GM23338 (cell line): Measurements from ENCODE around the gene P2RY12. TPM values are rescaled to one million over a fixed set of nuclear protein-coding genes. Genes with fewer than 3 reads are reported as not detected.

Source experiments
- ATAC-seq: fragments of 200-7000 bp; cut with Tn5 transposase; 3 replicates; pipeline ENCODE4 v1.9.1; 2020
- DNase-seq: peaks from one replicate; pipeline ENCODE4 v3.0.0-alpha.2; 2015; ENCODE audit warnings: low spot score
- H2AFZ ChIP-seq: fragments of 200-600 bp; sonication (generic); 2 replicates; pipeline ENCODE4 v1.8.0; 2016; ENCODE audit warnings: antibody characterized with exemption, mild to moderate bottlenecking, moderate library complexity
- H3F3A ChIP-seq: fragments of 200-600 bp; sonication (generic); replicated peaks from 2 replicates; pipeline ENCODE4 v1.8.0; 2017; ENCODE audit warnings: antibody characterized with exemption, mixed run types, low read depth
- H3K27ac ChIP-seq: fragments of 200-600 bp; sonication (generic); 2 replicates; pipeline ENCODE4 v1.6.1; 2016; ENCODE audit warnings: low read depth
- H3K27me3 ChIP-seq: fragments of 200-600 bp; sonication (generic); 2 replicates; pipeline ENCODE4 v1.8.0; 2016; ENCODE audit warnings: mild to moderate bottlenecking, mixed run types, moderate library complexity; ENCODE audit not compliant: insufficient read depth
- H3K36me3 ChIP-seq: fragments of 200-600 bp; sonication (generic); 2 replicates; pipeline ENCODE4 v1.8.0; 2016; ENCODE audit warnings: mild to moderate bottlenecking; ENCODE audit not compliant: insufficient read depth
- H3K4me1 ChIP-seq: fragments of 200-600 bp; sonication (generic); 2 replicates; pipeline ENCODE4 v1.8.0; 2016; ENCODE audit warnings: mild to moderate bottlenecking, moderate library complexity; ENCODE audit not compliant: insufficient read depth
- H3K4me2 ChIP-seq: fragments of 200-600 bp; sonication (generic); 2 replicates; pipeline ENCODE4 v1.7.1; 2017; ENCODE audit warnings: mixed run types
- H3K4me3 ChIP-seq: fragments of 200-600 bp; sonication (generic); 2 replicates; pipeline ENCODE4 v1.6.1; 2016; ENCODE audit warnings: mixed run types
- H3K79me2 ChIP-seq: fragments of 200-600 bp; sonication (generic); replicated peaks from 2 replicates; pipeline ENCODE4 v1.8.0; 2017; ENCODE audit warnings: mild to moderate bottlenecking; ENCODE audit not compliant: insufficient read depth
- H3K9me2 ChIP-seq: fragments of 200-600 bp; sonication (generic); 2 replicates; pipeline ENCODE4 v1.8.0; 2017; ENCODE audit not compliant: insufficient read depth
- H4K20me1 ChIP-seq: fragments of 200-600 bp; sonication (generic); replicated peaks from 2 replicates; pipeline ENCODE4 v1.8.0; 2017; ENCODE audit warnings: mild to moderate bottlenecking; ENCODE audit not compliant: insufficient read depth
- H3K27ac Mint-ChIP-seq: 2 replicates; pipeline ENCODE4 v1.8.0; 2020; ENCODE audit warnings: inconsistent platforms, mild to moderate bottlenecking, moderate library complexity, mixed read lengths
- H3K27me3 Mint-ChIP-seq: 3 replicates; pipeline ENCODE4 v1.8.0; 2022; ENCODE audit warnings: low read depth, mild to moderate bottlenecking, moderate library complexity, mixed read lengths, inconsistent platforms; ENCODE audit not compliant: insufficient read depth, poor library complexity
- H3K36me3 Mint-ChIP-seq: 3 replicates; pipeline ENCODE4 v1.8.0; 2021; ENCODE audit warnings: low read depth, mild to moderate bottlenecking, inconsistent platforms, moderate library complexity, mixed read lengths
- H3K4me1 Mint-ChIP-seq: 3 replicates; pipeline ENCODE4 v1.8.0; 2020; ENCODE audit warnings: mild to moderate bottlenecking, inconsistent platforms, mixed read lengths
- H3K4me3 Mint-ChIP-seq: 3 replicates; pipeline ENCODE4 v1.8.0; 2021; ENCODE audit warnings: moderate library complexity, mild to moderate bottlenecking, inconsistent platforms, mixed read lengths
- H3K9me3 Mint-ChIP-seq: 3 replicates; pipeline ENCODE4 v1.8.0; 2020; ENCODE audit warnings: moderate library complexity, mild to moderate bottlenecking, inconsistent platforms, mixed read lengths
- CREB1 ChIP-seq: fragments of 250-450 bp; sonication (Bioruptor Pico); IDR thresholded peaks from 2 replicates; pipeline ENCODE4 v1.5.0; 2020; ENCODE audit warnings: low read depth, mild to moderate bottlenecking, moderate library complexity
- EZH2 ChIP-seq: fragments of 200-600 bp; sonication (generic); IDR thresholded peaks from one replicate; pipeline ENCODE4 v1.8.0; 2017; ENCODE audit warnings: antibody characterized with exemption, mild to moderate bottlenecking, low read depth; ENCODE audit not compliant: unreplicated experiment
- EZH2phosphoT487 ChIP-seq: fragments of 200-600 bp; sonication (generic); IDR thresholded peaks from one replicate; pipeline ENCODE4 v1.8.1; 2018; ENCODE audit warnings: antibody characterized with exemption; ENCODE audit not compliant: unreplicated experiment
- JUNB ChIP-seq: IDR thresholded peaks from one replicate; pipeline ENCODE4 v1.6.1; 2016; ENCODE audit warnings: antibody characterized with exemption; ENCODE audit not compliant: unreplicated experiment
- NANOG ChIP-seq: IDR thresholded peaks from 2 replicates; pipeline ENCODE4 v1.6.1; 2016; ENCODE audit warnings: antibody characterized with exemption, borderline replicate concordance
- POLR2AphosphoS5 ChIP-seq: IDR thresholded peaks from 2 replicates; pipeline ENCODE4 v1.6.1; 2016; ENCODE audit warnings: antibody characterized with exemption, low read depth
- STAT1 ChIP-seq: IDR thresholded peaks from one replicate; pipeline ENCODE4 v1.6.1; 2016; ENCODE audit warnings: antibody characterized with exemption; ENCODE audit not compliant: unreplicated experiment
- ZNF114 ChIP-seq: fragments of 250-450 bp; sonication (Bioruptor Pico); IDR thresholded peaks from 2 replicates; pipeline ENCODE4 v1.5.0; 2020; ENCODE audit warnings: mild to moderate bottlenecking, moderate library complexity
- ZNF331 ChIP-seq: fragments of 250-450 bp; sonication (Bioruptor Pico); IDR thresholded peaks from 2 replicates; pipeline ENCODE4 v1.5.0; 2020; ENCODE audit warnings: low read depth, mild to moderate bottlenecking, moderate library complexity
- ZNF462 ChIP-seq: fragments of 250-450 bp; sonication (Bioruptor Pico); IDR thresholded peaks from 2 replicates; pipeline ENCODE4 v1.5.0; 2020; ENCODE audit warnings: mild to moderate bottlenecking, moderate library complexity
- polyA plus RNA-seq: library from polyadenylated mRNA; unstranded; fragments of >200 nt; fragmentation: Nextera tagmentation; extraction: Ambion mirVana; gene quantifications from 2 replicates; pipeline ENCODE4 v1.2.1, GENCODE V29; 2016
- total RNA-seq: library from RNA; depleted of rRNA; stranded (reverse); fragments of >200 nt; shearing (Covaris generic); gene quantifications from 2 replicates; pipeline ENCODE4 v1.2.3, GENCODE V29; 2014
- TF ChIP-seq, protein P1 (sequence below), 2 experiments: fragments of 200-600 bp in 1 of 2; sonication (generic) in 1 of 2; conservative IDR thresholded peaks; 2 replicates each; pipeline versions ENCODE4 v1.5.1 to v1.6.1; 2016 to 2017; ENCODE audit warnings: antibody characterized with exemption in 2 of 2, low read depth in 2 of 2, mild to moderate bottlenecking in 2 of 2, moderate library complexity in 1 of 2
- TF ChIP-seq, protein P2 (sequence below): IDR thresholded peaks from one replicate; pipeline ENCODE4 v1.6.1; 2018; ENCODE audit warnings: antibody characterized with exemption; ENCODE audit not compliant: unreplicated experiment

The P2RY12 gene
- total and polyA plus RNA-seq, 2 experiments from 2014 or later, result 1.1 TPM; not detected in 1

DNA sequence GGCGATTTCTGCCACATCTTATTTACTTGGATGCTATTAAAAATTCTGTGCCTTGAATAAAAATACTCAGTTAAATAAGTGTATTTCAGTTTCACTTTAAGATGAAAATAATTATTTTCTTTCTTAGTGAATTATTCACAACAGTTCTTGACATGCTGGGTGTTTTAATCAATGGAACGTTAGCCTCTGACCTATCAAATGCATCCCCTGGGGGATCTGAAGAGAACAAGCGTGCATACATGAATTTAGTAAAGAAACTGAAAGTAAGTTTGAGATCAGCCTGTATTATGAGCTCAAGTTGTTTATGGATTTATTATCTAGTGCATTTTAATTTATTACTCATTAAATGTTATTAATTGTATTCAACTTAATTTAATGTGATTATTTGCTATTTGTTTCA is 597 bp downstream of the P2RY12 start:
- peaks cover 7% of the 10 kb centered on the region; the same call in 1 of the 3 replicates for H3K4me1 Mint-ChIP-seq
- H3K4me3 Mint-ChIP-seq, result no peak overlapping the region
- H3K9me2 ChIP-seq, result no peaks in the 10 kb centered on the region
- H3K27me3 Mint-ChIP-seq, result no peaks in the 10 kb centered on the region
- peaks cover 14% of the 10 kb centered on the region; the same call in 1 of the 2 replicates for H3K36me3 ChIP-seq
- H2AFZ ChIP-seq, result no peak overlapping the region
- no peaks in the 10 kb centered on the region for H3K9me3 Mint-ChIP-seq
- no peak overlapping the region for H3K4me2 ChIP-seq
- no peak overlapping the region for H3K27ac ChIP-seq
- H3K27ac Mint-ChIP-seq, result no peak overlapping the region
- H3K4me3 ChIP-seq, result no peak overlapping the region
- no peaks in the 10 kb centered on the region for H3K79me2 ChIP-seq
- no peaks in the 10 kb centered on the region for H3F3A ChIP-seq
- H3K36me3 Mint-ChIP-seq, result peaks cover 20% of the 10 kb centered on the region
- H3K4me1 ChIP-seq, result no peaks in the 10 kb centered on the region
- TF ChIP-seq, protein P1, sequence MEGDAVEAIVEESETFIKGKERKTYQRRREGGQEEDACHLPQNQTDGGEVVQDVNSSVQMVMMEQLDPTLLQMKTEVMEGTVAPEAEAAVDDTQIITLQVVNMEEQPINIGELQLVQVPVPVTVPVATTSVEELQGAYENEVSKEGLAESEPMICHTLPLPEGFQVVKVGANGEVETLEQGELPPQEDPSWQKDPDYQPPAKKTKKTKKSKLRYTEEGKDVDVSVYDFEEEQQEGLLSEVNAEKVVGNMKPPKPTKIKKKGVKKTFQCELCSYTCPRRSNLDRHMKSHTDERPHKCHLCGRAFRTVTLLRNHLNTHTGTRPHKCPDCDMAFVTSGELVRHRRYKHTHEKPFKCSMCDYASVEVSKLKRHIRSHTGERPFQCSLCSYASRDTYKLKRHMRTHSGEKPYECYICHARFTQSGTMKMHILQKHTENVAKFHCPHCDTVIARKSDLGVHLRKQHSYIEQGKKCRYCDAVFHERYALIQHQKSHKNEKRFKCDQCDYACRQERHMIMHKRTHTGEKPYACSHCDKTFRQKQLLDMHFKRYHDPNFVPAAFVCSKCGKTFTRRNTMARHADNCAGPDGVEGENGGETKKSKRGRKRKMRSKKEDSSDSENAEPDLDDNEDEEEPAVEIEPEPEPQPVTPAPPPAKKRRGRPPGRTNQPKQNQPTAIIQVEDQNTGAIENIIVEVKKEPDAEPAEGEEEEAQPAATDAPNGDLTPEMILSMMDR (conservative IDR thresholded peaks at IDR 0.05; ENCODE audit: low read depth in 2 of 2), result no peak
- no peak for TF ChIP-seq ZNF114
- no peak for TF ChIP-seq NANOG
- TF ChIP-seq, protein P2, sequence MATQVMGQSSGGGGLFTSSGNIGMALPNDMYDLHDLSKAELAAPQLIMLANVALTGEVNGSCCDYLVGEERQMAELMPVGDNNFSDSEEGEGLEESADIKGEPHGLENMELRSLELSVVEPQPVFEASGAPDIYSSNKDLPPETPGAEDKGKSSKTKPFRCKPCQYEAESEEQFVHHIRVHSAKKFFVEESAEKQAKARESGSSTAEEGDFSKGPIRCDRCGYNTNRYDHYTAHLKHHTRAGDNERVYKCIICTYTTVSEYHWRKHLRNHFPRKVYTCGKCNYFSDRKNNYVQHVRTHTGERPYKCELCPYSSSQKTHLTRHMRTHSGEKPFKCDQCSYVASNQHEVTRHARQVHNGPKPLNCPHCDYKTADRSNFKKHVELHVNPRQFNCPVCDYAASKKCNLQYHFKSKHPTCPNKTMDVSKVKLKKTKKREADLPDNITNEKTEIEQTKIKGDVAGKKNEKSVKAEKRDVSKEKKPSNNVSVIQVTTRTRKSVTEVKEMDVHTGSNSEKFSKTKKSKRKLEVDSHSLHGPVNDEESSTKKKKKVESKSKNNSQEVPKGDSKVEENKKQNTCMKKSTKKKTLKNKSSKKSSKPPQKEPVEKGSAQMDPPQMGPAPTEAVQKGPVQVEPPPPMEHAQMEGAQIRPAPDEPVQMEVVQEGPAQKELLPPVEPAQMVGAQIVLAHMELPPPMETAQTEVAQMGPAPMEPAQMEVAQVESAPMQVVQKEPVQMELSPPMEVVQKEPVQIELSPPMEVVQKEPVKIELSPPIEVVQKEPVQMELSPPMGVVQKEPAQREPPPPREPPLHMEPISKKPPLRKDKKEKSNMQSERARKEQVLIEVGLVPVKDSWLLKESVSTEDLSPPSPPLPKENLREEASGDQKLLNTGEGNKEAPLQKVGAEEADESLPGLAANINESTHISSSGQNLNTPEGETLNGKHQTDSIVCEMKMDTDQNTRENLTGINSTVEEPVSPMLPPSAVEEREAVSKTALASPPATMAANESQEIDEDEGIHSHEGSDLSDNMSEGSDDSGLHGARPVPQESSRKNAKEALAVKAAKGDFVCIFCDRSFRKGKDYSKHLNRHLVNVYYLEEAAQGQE, result no peak
- no peak for TF ChIP-seq JUNB
- TF ChIP-seq CREB1 (CRISPR knock-in tag), result no peak
- no peak for TF ChIP-seq POLR2AphosphoS5
- TF ChIP-seq EZH2phosphoT487, result no peak
- TF ChIP-seq ZNF462 (CRISPR knock-in tag), result no peak
- no peak for TF ChIP-seq EZH2
- no peak for TF ChIP-seq ZNF331
- no peak for TF ChIP-seq STAT1
- H3K27me3 ChIP-seq, result no peaks in the 10 kb centered on the region
- no peak for ATAC-seq
- no peaks in the 10 kb centered on the region for H4K20me1 ChIP-seq
- no peak for DNase-seq
